HCT116 (cell line): ENCODE data around the gene CAPN13. TPM values are rescaled to one million over a fixed set of nuclear protein-coding genes. Genes with fewer than 3 reads are reported as not detected.

Experiments
- ATAC-seq: fragments of 200-7000 bp; cut with Tn5 transposase; 2 replicates; pipeline ENCODE4 v1.9.1; 2020; ENCODE audit warnings: mild to moderate bottlenecking, moderate library complexity
- BruUV-seq: library from RNA; stranded (reverse); fragments of 400-500 nt; replicated peaks from 2 replicates; lab custom pipeline; 2021; lab: Mats Ljungman, UMichigan
- CTCF ChIA-PET: fragments of 300-600 bp; sonication (Branson Sonifier 250); formaldehyde crosslinking; loops from one replicate; lab custom pipeline; 2021; ENCODE audit warnings: antibody characterized with exemption; lab: Charles Lee
- POLR2A ChIA-PET: fragments of 300-600, 350-600 bp; sonication (Branson Sonifier 250); formaldehyde crosslinking; loops from one replicate; lab custom pipeline; 2021; ENCODE audit warnings: antibody characterized with exemption; lab: Charles Lee
- RAD21 ChIA-PET, 2 experiments: fragments of 300-600 bp; sonication (Branson Sonifier 250); formaldehyde crosslinking; loops; one replicate each; lab custom pipeline; 2023; ENCODE audit warnings: low total read pairs in 2 of 2; ENCODE audit not compliant: uncharacterized antibody in 2 of 2, unreplicated experiment in 2 of 2, low non-redundant PET in 1 of 2; lab: Charles Lee
- DNase-seq: peaks from one replicate; pipeline ENCODE4 v3.0.0-alpha.2; 2010; ENCODE audit warnings: low read depth, low spot score
- H2AFZ ChIP-seq: fragments of 200-600 bp; shearing (Covaris generic), sonication (generic); 2 replicates; pipeline ENCODE4 v1.6.1; 2017; ENCODE audit warnings: low read depth, mixed run types, mixed read lengths, antibody characterized with exemption, low read length; ENCODE audit not compliant: poor library complexity, severe bottlenecking
- H3K27ac ChIP-seq: 2 replicates; pipeline ENCODE4 v1.5.1; 2012; ENCODE audit warnings: low read depth, low read length
- H3K27me3 ChIP-seq: fragments of 200-600 bp; sonication (generic); 2 replicates; pipeline ENCODE4 v1.6.1; 2016; ENCODE audit warnings: mixed run types, low read length, mixed read lengths; ENCODE audit not compliant: insufficient read depth
- H3K36me3 ChIP-seq, 2 experiments: fragments of 200-500 bp in 1 of 2; fragments of 200-600 bp in 1 of 2; sonication (Bioruptor generic) in 1 of 2; sonication (generic) in 1 of 2; 2 replicates each; pipeline versions ENCODE4 v1.5.1 to v1.6.1; 2014 to 2016; ENCODE audit warnings: low read length in 2 of 2, inconsistent platforms in 1 of 2, mixed read lengths in 1 of 2, mixed run types in 1 of 2; ENCODE audit not compliant: insufficient read depth in 2 of 2, control insufficient read depth in 1 of 2
- H3K4me1 ChIP-seq, 2 experiments: fragments of 200-600 bp in 1 of 2; sonication (generic) in 1 of 2; 2 replicates each; pipeline versions ENCODE4 v1.5.1 to v1.6.1; 2012 to 2017; ENCODE audit warnings: low read length in 2 of 2, inconsistent platforms in 1 of 2, mild to moderate bottlenecking in 1 of 2, mixed read lengths in 1 of 2, mixed run types in 1 of 2, moderate library complexity in 1 of 2; ENCODE audit not compliant: insufficient read depth in 2 of 2, control insufficient read depth in 1 of 2
- H3K4me2 ChIP-seq: fragments of 200-600 bp; sonication (generic); 2 replicates; pipeline ENCODE4 v1.6.1; 2017; ENCODE audit warnings: mixed run types, low read length, mixed read lengths
- H3K4me3 ChIP-seq, 2 experiments: fragments of 200-600 bp in 1 of 2; sonication (generic) in 1 of 2; replicated peaks in 1 of 2; 2 replicates each; pipeline ENCODE4 v1.5.1; 2011 to 2016; ENCODE audit warnings: low read length in 2 of 2, control low read depth in 1 of 2, low read depth in 1 of 2, mild to moderate bottlenecking in 1 of 2, mixed read lengths in 1 of 2, mixed run types in 1 of 2
- H3K79me2 ChIP-seq: fragments of 200-600 bp; sonication (generic); 2 replicates; pipeline ENCODE4 v1.6.1; 2017; ENCODE audit warnings: mild to moderate bottlenecking, mixed run types, low read length, moderate library complexity, mixed read lengths; ENCODE audit not compliant: insufficient read depth
- H3K9ac ChIP-seq: fragments of 200-600 bp; sonication (generic); 2 replicates; pipeline ENCODE4 v1.6.1; 2016; ENCODE audit warnings: low read length, mixed read lengths
- H3K9me2 ChIP-seq: fragments of 200-600 bp; sonication (generic), shearing (Covaris generic); 2 replicates; pipeline ENCODE4 v1.6.1; 2017; ENCODE audit warnings: mixed run types, mild to moderate bottlenecking, moderate library complexity; ENCODE audit not compliant: insufficient read depth
- H3K9me3 ChIP-seq, 2 experiments: fragments of 200-500 bp in 1 of 2; fragments of 200-600 bp in 1 of 2; sonication (Bioruptor generic) in 1 of 2; sonication (generic) in 1 of 2; 2 replicates each; pipeline ENCODE4 v1.6.1; 2014 to 2017; ENCODE audit warnings: low read length in 2 of 2, mixed read lengths in 2 of 2, inconsistent platforms in 1 of 2, low read depth in 1 of 2, mild to moderate bottlenecking in 1 of 2, mixed run types in 1 of 2, moderate library complexity in 1 of 2; ENCODE audit not compliant: control insufficient read depth in 1 of 2, insufficient read depth in 1 of 2
- H4K20me1 ChIP-seq: fragments of 200-600 bp; sonication (generic), shearing (Covaris generic); 2 replicates; pipeline ENCODE4 v1.6.1; 2017; ENCODE audit warnings: mixed run types, mild to moderate bottlenecking, moderate library complexity; ENCODE audit not compliant: insufficient read depth
- CBX3 ChIP-seq: IDR thresholded peaks from 2 replicates; pipeline ENCODE4 v1.6.1; 2012; ENCODE audit warnings: low read depth
- EGR1 ChIP-seq: IDR thresholded peaks from 2 replicates; pipeline ENCODE4 v1.6.1; 2012; ENCODE audit warnings: low read depth
- EZH2 ChIP-seq: fragments of 200-600 bp; sonication (generic); IDR thresholded peaks from 2 replicates; pipeline ENCODE4 v1.6.1; 2017; ENCODE audit warnings: antibody characterized with exemption, mixed run types
- EZH2phosphoT487 ChIP-seq: fragments of 200-600 bp; IDR thresholded peaks from 2 replicates; pipeline ENCODE4 v1.6.1; 2018; ENCODE audit warnings: antibody characterized with exemption, borderline replicate concordance
- MAX ChIP-seq: IDR thresholded peaks from 2 replicates; pipeline ENCODE4 v1.6.1; 2012
- POLR2AphosphoS5 ChIP-seq: IDR thresholded peaks from 2 replicates; pipeline ENCODE4 v1.6.1; 2011; ENCODE audit warnings: mild to moderate bottlenecking, low read depth, low read length, moderate library complexity
- SIN3A ChIP-seq: IDR thresholded peaks from 2 replicates; pipeline ENCODE4 v1.6.1; 2012; ENCODE audit warnings: low read depth
- SP1 ChIP-seq: IDR thresholded peaks from 2 replicates; pipeline ENCODE4 v1.6.1; 2012; ENCODE audit warnings: low read depth
- TCF7L2 ChIP-seq: IDR thresholded peaks from 2 replicates; pipeline ENCODE4 v1.7.0; 2011; ENCODE audit warnings: borderline replicate concordance, inconsistent platforms; ENCODE audit not compliant: insufficient read depth, insufficient read length; ENCODE audit errors: extremely low read depth
- YY1 ChIP-seq: IDR thresholded peaks from 2 replicates; pipeline ENCODE4 v1.6.1; 2011; ENCODE audit warnings: low read length, low read depth, moderate library complexity, mild to moderate bottlenecking; ENCODE audit not compliant: insufficient replicate concordance; ENCODE audit errors: extremely low read depth
- ZBTB33 ChIP-seq: IDR thresholded peaks from 2 replicates; pipeline ENCODE4 v1.6.1; 2011; ENCODE audit warnings: mild to moderate bottlenecking, low read length, moderate library complexity; ENCODE audit not compliant: insufficient replicate concordance; ENCODE audit errors: extremely low read depth
- ZFX ChIP-seq: fragments of 450-650 bp; IDR thresholded peaks from 2 replicates; pipeline ENCODE4 v1.6.1; 2017
- ZNF274 ChIP-seq: fragments of 200-500 bp; sonication (Bioruptor generic); IDR thresholded peaks from 2 replicates; pipeline ENCODE4 v1.6.1; 2014; ENCODE audit warnings: mild to moderate bottlenecking, low read depth, low read length, inconsistent platforms
- intact Hi-C: fragments of 100-400 bp; cut with micrococcal nuclease; formaldehyde crosslinking; loops from 2 replicates; pipeline ENCODE4 v1.10.0; 2022
- total RNA-seq: library from RNA; stranded (reverse); gene quantifications from one replicate; pipeline ENCODE4 v1.2.1, GENCODE V29; 2021; ENCODE audit not compliant: unreplicated experiment

The CAPN13 gene
- total RNA-seq, 1 experiment from 2014 or later: 0.25 TPM

GRCh38 chr2:30732876-30733275 lies 74.4 kb downstream of the CAPN13 start:
- Histone ChIP-seq H3K27ac (no peak overlapping the region), H2AFZ (no peak overlapping the region), H3K9ac (no peak overlapping the region), H3K4me1 (no peaks in the 10 kb centered on the region), H3K4me2 (no peak overlapping the region), H3K4me3 (no peak overlapping the region), H3K9me2 (no peaks in the 10 kb centered on the region)
- intact Hi-C loops: no loop called here
- RAD21 ChIA-PET: no interaction called here
- TF ChIP-seq SP1 (no peak), CBX3 (no peak), ZNF274 (no peak), POLR2AphosphoS5 (no peak), ZBTB33 (no peak), EGR1 (no peak), YY1 (no peak), EZH2phosphoT487 (no peak), MAX (no peak), SIN3A (no peak), TCF7L2 (no peak), ZFX (no peak), EZH2 (no peak)
- TF ChIP-seq, all 23 proteins: peak for 0
- no peaks in the 10 kb centered on the region for H3K36me3 ChIP-seq
- H3K9me3 ChIP-seq: no peaks in the 10 kb centered on the region
- peaks cover 69% of the 10 kb centered on the region for H3K27me3 ChIP-seq
- H4K20me1 ChIP-seq: no peaks in the 10 kb centered on the region
- no peaks in the 10 kb centered on the region for H3K79me2 ChIP-seq
- POLR2A ChIA-PET: no interaction called here
- DNase-seq (no peak), ATAC-seq (no peak)
- CTCF ChIA-PET: no interaction called here
- BruUV-seq: no TSS peak
